Activated CD8-positive, alpha-beta memory T cell treated with anti-CD3 and anti-CD28 coated beads for 1 hour (primary cell): ENCODE results near the gene ADORA2A.

Experiments
- DNase-seq, 2 donors: peaks; one replicate each; pipeline ENCODE4 v3.0.0-alpha.2; 2020; ENCODE audit warnings: low read depth in 1 of 2; ENCODE audit errors: extremely low read depth in 1 of 2

Gene ADORA2A

GRCh38 chr22:24445481-24446259 lies 18.3 kb downstream of the ADORA2A start:
- no peak for DNase-seq

DNA sequence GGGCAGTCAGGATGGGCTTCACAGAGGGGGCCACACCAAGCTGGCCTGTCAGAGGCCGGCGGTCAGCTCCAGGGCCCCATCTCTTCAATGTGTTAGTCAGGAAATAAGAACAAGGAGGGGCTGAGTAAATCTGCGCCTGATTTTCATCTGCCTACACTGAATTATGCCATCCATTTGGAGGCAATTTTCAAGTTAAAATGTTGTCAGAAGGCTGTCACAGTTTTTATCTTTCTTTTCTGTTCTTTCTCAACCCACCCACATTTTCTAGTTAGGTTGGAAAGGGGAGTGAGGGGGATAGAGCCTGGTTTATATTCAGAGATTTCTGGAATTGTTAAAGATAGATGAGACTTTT lies 18.8 kb downstream of the ADORA2A start:
- no peak for DNase-seq

DNA sequence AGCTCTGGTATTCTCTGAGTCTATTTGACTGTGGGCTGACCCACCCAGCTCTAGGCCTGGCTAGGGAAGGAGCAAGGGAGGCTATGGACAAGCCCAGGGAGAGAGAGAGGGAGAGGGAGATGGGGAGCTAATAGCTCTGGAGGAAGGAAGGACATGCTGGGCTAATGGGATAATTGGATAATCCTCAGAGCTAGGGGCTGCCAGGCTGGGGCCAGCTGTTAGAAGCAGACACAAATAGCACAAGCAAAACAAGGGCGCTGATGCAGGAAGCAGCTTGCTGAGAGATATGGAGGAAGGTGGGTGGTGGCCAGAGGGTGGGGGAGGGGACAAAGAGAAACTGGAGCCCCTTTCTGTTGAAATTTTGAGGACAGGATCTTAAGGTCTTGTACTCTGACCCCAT lies 23.2 kb downstream of the ADORA2A start:
- DNase-seq = no peak

GRCh38 chr22:24451162-24451561 lies 23.8 kb downstream of the ADORA2A start:
- no peak for DNase-seq

DNA sequence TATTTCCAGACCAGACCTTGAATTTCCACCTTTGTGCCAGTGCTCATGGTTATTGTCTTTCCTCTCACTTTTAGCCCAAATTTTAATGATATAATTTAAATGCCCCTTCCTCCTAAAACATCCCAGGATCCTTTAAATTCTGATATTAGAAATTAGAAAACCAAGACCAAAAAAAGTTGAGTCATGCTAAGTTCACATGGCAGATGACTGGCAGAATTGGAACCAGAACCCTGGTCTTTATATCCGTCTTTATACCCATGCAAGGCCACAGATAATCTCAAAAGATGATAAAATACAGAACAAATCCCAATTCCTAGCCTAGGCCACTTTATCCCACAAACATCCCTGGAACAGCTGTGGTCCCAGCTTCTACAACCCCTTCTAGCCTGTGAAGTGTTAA lies 26.5 kb downstream of the ADORA2A start:
- no peak for DNase-seq

DNA sequence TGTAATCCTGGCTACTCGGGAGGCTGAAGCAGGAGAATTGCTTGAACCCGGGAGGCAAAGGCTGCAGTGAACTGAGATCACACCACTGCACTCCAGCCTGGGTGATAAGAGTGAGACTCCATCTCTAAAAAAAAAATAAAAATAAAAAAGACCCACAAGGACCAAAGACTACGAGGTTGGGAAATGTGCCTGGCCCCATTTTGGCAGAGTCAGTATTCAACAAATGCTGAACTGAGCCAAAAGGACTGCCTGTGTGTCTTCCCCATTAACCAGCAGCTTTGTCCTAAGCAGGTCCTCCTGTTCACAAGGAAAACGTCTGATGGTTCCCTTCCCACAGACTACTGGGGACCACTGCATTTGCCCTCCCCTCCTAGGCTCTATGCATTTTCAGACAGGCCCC lies 27.6 kb downstream of the ADORA2A start:
- no peak for DNase-seq

DNA sequence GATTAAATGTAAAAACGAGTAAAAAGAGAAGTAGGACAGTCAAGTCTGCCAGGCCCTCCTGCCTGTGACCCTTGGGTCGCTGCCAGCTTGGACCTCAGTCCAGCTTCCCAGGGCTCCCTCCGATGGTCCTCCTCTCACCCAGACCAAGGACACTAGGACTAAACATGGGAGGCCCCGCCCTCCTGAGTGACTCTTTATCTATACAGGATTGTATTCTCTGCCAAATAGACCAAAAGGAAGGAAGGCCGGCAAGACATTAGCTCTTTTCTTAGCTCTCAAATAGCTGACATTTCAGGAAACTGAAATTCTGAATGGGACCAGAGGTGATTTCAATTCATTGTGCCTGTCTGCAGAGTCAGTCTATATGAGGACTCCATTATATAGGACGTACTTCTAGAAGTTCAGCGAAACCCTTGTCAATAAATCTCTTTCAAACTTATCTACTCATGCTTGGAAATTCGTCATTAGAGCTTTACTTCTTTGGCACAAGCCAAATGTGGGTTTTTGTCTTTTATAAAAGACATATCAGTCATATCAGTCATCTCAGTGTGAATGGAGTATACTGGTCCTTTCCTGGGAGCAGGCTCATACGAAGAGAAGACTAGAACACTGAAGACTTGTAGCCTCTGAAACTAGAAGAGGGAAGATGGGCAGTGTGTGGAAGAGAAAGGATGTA lies 28.5 kb downstream of the ADORA2A start:
- DNase-seq = no peak

GRCh38 chr22:24457894-24458420 lies 30.6 kb downstream of the ADORA2A start:
- DNase-seq = no peak

DNA sequence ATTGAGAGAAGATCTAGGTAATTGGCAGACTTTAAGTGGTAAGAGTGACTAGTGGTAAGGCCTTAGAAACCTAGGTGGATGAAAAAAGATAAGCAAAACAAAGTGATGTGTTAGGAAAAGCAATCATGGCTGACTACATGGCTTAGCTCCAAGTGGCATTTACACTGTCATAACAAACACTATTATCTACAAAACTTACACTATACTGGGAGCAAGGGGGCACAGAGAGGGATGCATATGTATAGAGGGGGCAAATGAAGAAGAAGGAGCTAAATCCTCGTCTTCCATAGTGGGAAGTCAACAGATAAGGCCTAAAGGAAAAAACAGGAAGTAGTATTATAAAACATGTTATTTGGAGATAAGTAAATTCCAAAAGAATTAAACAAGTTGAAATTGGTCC lies 32.5 kb downstream of the ADORA2A start:
- no peak for DNase-seq

- no peak for DNase-seq
These were observed 33.2 kb downstream of the ADORA2A start for GRCh38 chr22:24460418-24461089.

- no peak for DNase-seq
These were observed 35.8 kb downstream of the ADORA2A start for GRCh38 chr22:24463071-24463760.

DNA sequence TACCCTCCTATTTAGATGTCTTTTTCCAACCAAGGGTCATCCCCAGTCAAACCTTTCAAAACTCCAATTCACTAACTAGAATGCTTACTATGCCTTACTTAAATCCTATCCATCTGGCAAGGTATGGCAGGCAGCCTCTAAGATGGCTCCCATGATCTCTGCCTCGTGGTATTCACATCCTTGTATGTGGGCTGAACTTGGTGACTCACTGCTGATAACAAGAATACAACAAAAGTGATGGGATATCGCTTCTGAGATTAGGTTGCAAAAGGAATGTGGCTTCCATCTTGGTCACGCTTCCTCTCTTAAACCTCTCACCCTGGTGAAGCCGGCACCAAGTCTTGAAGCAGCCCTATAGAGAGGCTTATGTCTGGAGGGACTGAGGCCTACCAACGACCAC lies 38.2 kb downstream of the ADORA2A start:
- DNase-seq = no peak

GRCh38 chr22:24465975-24466374 lies 38.6 kb downstream of the ADORA2A start:
- DNase-seq = no peak

GRCh38 chr22:24466716-24467328 lies 39.4 kb downstream of the ADORA2A start:
- DNase-seq = no peak

GRCh38 chr22:24467340-24467739 lies 39.9 kb downstream of the ADORA2A start:
- no peak for DNase-seq

- no peak for DNase-seq
These were observed 44.2 kb downstream of the ADORA2A start for GRCh38 chr22:24471570-24471969.

DNA sequence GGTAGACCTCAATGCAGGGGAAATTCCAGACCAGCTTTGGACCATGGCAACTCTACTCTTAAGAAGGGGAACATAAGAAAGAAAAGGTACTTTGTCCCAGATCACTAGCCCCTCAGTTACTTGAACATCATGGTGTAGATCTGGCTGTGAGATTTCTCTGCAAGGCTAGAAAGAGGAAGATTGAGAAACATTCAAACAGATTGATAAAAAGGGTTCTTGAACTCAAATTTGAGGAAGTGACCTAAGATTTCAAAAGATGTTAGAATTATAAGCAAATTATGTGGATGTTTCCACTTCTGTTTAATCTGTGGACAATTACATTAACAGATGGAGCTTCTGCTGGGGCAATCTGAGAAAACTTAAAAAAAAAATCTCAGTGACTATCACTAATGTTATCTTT lies 45.9 kb downstream of the ADORA2A start:
- DNase-seq = no peak

DNA sequence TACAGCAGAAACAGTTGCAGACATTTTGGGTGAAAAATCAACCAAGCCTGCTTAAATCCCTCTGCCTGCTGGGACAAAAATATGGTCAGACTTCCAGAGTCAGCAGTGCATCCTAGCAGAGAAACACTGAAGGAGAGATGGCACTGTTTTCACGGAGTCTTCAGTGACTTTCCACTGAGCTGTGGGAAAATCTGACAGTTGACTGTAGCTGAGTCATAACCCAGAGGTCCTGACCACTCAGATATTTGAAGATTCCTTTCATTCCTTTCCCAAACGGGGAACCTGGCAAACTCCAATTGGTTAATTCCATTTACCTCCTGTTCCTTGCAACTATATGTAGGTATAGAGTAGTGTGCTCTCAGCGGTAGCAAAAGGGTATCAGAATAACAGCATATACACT lies 46.8 kb downstream of the ADORA2A start:
- no peak for DNase-seq

- no peak for DNase-seq
These were observed 47.4 kb downstream of the ADORA2A start for GRCh38 chr22:24474649-24475255.

DNA sequence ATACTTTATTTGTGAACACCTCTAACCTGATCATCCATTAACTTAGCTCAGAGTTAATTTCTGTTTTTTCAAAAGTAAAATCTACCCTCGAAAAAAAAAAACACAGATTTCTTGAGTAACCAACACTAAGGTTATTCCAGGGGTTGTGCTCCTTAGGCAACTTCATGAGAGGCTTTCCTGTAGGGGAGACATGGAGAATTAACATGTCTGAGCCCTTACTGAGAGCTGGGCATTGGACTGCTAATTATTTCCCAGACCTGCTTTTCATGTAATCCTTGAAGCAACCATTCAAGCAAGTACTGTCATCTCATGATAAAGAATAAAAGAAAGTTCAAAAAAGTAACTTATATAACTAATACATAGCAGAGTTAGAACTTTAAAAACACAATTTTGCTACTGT lies 54.2 kb downstream of the ADORA2A start:
- DNase-seq = no peak
